Measurements from ENCODE around the gene IQGAP3.

- TF ChIP-seq POLR2A (IDR thresholded peaks at IDR 0.05): no peak
- TF ChIP-seq, protein P1, sequence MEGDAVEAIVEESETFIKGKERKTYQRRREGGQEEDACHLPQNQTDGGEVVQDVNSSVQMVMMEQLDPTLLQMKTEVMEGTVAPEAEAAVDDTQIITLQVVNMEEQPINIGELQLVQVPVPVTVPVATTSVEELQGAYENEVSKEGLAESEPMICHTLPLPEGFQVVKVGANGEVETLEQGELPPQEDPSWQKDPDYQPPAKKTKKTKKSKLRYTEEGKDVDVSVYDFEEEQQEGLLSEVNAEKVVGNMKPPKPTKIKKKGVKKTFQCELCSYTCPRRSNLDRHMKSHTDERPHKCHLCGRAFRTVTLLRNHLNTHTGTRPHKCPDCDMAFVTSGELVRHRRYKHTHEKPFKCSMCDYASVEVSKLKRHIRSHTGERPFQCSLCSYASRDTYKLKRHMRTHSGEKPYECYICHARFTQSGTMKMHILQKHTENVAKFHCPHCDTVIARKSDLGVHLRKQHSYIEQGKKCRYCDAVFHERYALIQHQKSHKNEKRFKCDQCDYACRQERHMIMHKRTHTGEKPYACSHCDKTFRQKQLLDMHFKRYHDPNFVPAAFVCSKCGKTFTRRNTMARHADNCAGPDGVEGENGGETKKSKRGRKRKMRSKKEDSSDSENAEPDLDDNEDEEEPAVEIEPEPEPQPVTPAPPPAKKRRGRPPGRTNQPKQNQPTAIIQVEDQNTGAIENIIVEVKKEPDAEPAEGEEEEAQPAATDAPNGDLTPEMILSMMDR (IDR thresholded peaks at IDR 0.05): no peak
These were observed 29.3 kb downstream of the IQGAP3 start for GRCh38 chr1:156543066-156543465.

Measured in ovary (tissue), 3 donors.